A549 (cell line): Measurements from ENCODE around the gene CUX1. TPM values are rescaled to one million over a fixed set of nuclear protein-coding genes. Genes with fewer than 3 reads are reported as not detected.

Experiments used
- ATAC-seq, 2 experiments: fragments of 200-7000 bp in 1 of 2; fragments of >200 bp in 1 of 2; cut with Nextera tagmentation in 1 of 2; cut with Tn5 transposase in 1 of 2; 3 replicates each; pipeline versions ENCODE4 v1.8.0 to v1.9.1; 2018 to 2020; ENCODE audit warnings: mild to moderate bottlenecking in 1 of 2, moderate library complexity in 1 of 2
- CTCF ChIA-PET: fragments of 300-600 bp; sonication (Branson Sonifier 250); formaldehyde crosslinking; extraction: SDS; loops from one replicate; lab custom pipeline; 2021; ENCODE audit warnings: antibody characterized with exemption, inconsistent platforms; lab: Yijun Ruan, JAX
- POLR2A ChIA-PET: fragments of 350-600 bp; formaldehyde crosslinking; extraction: SDS; loops from one replicate; lab custom pipeline; 2021; ENCODE audit warnings: antibody characterized with exemption, inconsistent platforms; lab: Yijun Ruan, JAX
- DNase-seq, 2 experiments: peaks; one replicate each; pipeline versions ENCODE4 v3.0.0 to v3.0.0-alpha.2; 2011 to 2016; ENCODE audit warnings: low read depth in 1 of 2, low spot score in 1 of 2
- FAIRE-seq: peaks from 2 replicates; lab custom pipeline; 2011; peaks lifted over from hg19 to GRCh38; lab: Jason Lieb, UNC
- H3K27ac ChIP-seq, 2 experiments: fragments of >200 bp; sonication (Bioruptor Twin); formaldehyde crosslinking; 3 replicates each; pipeline ENCODE4 v1.5.1; 2016 to 2017
- H3K4me1 ChIP-seq: fragments of >200 bp; sonication (Bioruptor Twin); formaldehyde crosslinking; 3 replicates; pipeline ENCODE4 v1.6.1; 2016
- H3K4me2 ChIP-seq: fragments of >200 bp; sonication (Bioruptor Twin); formaldehyde crosslinking; 3 replicates; pipeline ENCODE4 v1.6.1; 2016
- H3K4me3 ChIP-seq: fragments of >200 bp; sonication (Bioruptor Twin); formaldehyde crosslinking; 3 replicates; pipeline ENCODE4 v1.5.1; 2016
- H3K9me3 ChIP-seq: fragments of >200 bp; sonication (Bioruptor Twin); formaldehyde crosslinking; 3 replicates; pipeline ENCODE4 v1.6.1; 2016
- CBX8 ChIP-seq: fragments of 200-600 bp; sonication (generic); IDR thresholded peaks from 2 replicates; pipeline ENCODE4 v1.6.1; 2016
- CEBPB ChIP-seq, 2 experiments: fragments of >200 bp in 1 of 2; sonication (Bioruptor Twin) in 1 of 2; formaldehyde crosslinking in 1 of 2; IDR thresholded peaks; 2 replicates each; pipeline ENCODE4 v1.6.1; 2012 to 2016
- CHD2 ChIP-seq: fragments of 150-350 bp; IDR thresholded peaks from 2 replicates; pipeline ENCODE4 v1.6.1; 2014; ENCODE audit warnings: low read length; ENCODE audit not compliant: partially characterized antibody
- CHD4 ChIP-seq: fragments of 200-600 bp; sonication (generic); IDR thresholded peaks from 2 replicates; pipeline ENCODE4 v1.6.1; 2016; ENCODE audit warnings: antibody characterized with exemption, mild to moderate bottlenecking, borderline replicate concordance
- CTCF ChIP-seq: fragments of >200 bp; sonication (Bioruptor Twin); formaldehyde crosslinking; IDR thresholded peaks from 3 replicates; pipeline ENCODE4 v1.5.1; 2016
- EP300 ChIP-seq, 2 experiments: fragments of >200 bp; sonication (Bioruptor Twin); formaldehyde crosslinking; IDR thresholded peaks; 2 replicates in 1 of 2; 3 replicates in 1 of 2; pipeline ENCODE4 v1.6.1; 2016 to 2017
- FOSL2 ChIP-seq, 2 experiments: fragments of 450-650 bp in 1 of 2; fragments of >200 bp in 1 of 2; sonication (Bioruptor Twin) in 1 of 2; formaldehyde crosslinking; IDR thresholded peaks; 2 replicates each; pipeline versions ENCODE4 v1.5.0 to v1.6.1; 2016 to 2020; ENCODE audit warnings: mild to moderate bottlenecking in 1 of 2, moderate library complexity in 1 of 2
- GATA3 ChIP-seq: IDR thresholded peaks from 2 replicates; pipeline ENCODE4 v1.6.1; 2012; ENCODE audit warnings: borderline replicate concordance
- HDAC2 ChIP-seq: fragments of 200-600 bp; sonication (generic); IDR thresholded peaks from 2 replicates; pipeline ENCODE4 v1.6.1; 2016
- HEYL ChIP-seq: fragments of 250-450 bp; sonication (Bioruptor Pico); IDR thresholded peaks from 2 replicates; pipeline ENCODE4 v1.8.0; 2021; ENCODE audit warnings: mild to moderate bottlenecking, moderate library complexity
- HMGXB4 ChIP-seq: fragments of 250-450 bp; sonication (Bioruptor Pico); IDR thresholded peaks from 2 replicates; pipeline ENCODE4 v1.5.0; 2021; ENCODE audit warnings: mild to moderate bottlenecking, moderate library complexity, borderline replicate concordance
- JUNB ChIP-seq: fragments of >200 bp; sonication (Bioruptor Twin); formaldehyde crosslinking; IDR thresholded peaks from 2 replicates; pipeline ENCODE4 v1.6.1; 2016
- MYC ChIP-seq: IDR thresholded peaks from 2 replicates; pipeline ENCODE4 v1.6.1; 2012; ENCODE audit warnings: mild to moderate bottlenecking, inconsistent platforms, low read length, improper control_type of control experiment, borderline replicate concordance
- NPAS2 ChIP-seq: fragments of 250-450 bp; sonication (Bioruptor Pico); IDR thresholded peaks from 2 replicates; pipeline ENCODE4 v1.8.0; 2022; ENCODE audit warnings: mild to moderate bottlenecking, moderate library complexity, borderline replicate concordance
- NR3C1 ChIP-seq: fragments of >200 bp; sonication (Bioruptor Twin); formaldehyde crosslinking; IDR thresholded peaks from 3 replicates; pipeline ENCODE4 v1.6.1; 2017
- POLR2A ChIP-seq: IDR thresholded peaks from 2 replicates; pipeline ENCODE4 v1.6.1; 2012; ENCODE audit warnings: mild to moderate bottlenecking, low read length
- RARB ChIP-seq: fragments of 250-450 bp; sonication (Bioruptor Pico); IDR thresholded peaks from 2 replicates; pipeline ENCODE4 v1.8.0; 2021; ENCODE audit warnings: mild to moderate bottlenecking, moderate library complexity
- RCOR1 ChIP-seq: fragments of 150-350 bp; IDR thresholded peaks from 2 replicates; pipeline ENCODE4 v1.6.1; 2014; ENCODE audit warnings: antibody characterized with exemption, low read length, low read depth
- RFX5 ChIP-seq: fragments of 450-650 bp; IDR thresholded peaks from 2 replicates; pipeline ENCODE4 v1.7.1; 2014; ENCODE audit warnings: antibody characterized with exemption, mild to moderate bottlenecking, moderate library complexity
- USF2 ChIP-seq: fragments of 450-650 bp; IDR thresholded peaks from 2 replicates; pipeline ENCODE4 v1.6.1; 2014; ENCODE audit warnings: antibody characterized with exemption
- ZNF302 ChIP-seq: fragments of 250-450 bp; sonication (Bioruptor Pico); IDR thresholded peaks from 2 replicates; pipeline ENCODE4 v1.9.0; 2021; ENCODE audit warnings: inconsistent platforms, mild to moderate bottlenecking, moderate library complexity
- WGBS: methylation state at CpG from one replicate; pipeline ENCODE4 v1.1.6; 2017; ENCODE audit errors: missing lambda C conversion rate; 5-methylcytosine and 5-hydroxymethylcytosine counted together
- polyA plus RNA-seq, 4 experiments: library from polyadenylated mRNA; depleted of rRNA in 3 of 4; stranded (reverse); fragments of >200 nt; fragmentation: RNase III in 1 of 4; extraction: RNeasy Plus Mini Kit Qiagen cat#74134 plus additional on column Dnase treatment in 1 of 4; gene quantifications; 2 replicates in 3 of 4; 3 replicates in 1 of 4; pipeline ENCODE4 v1.2.3, GENCODE V29; 2011 to 2017
- TF ChIP-seq, protein P1 (sequence below): fragments of 250-450 bp; sonication (Bioruptor Pico); IDR thresholded peaks from 2 replicates; pipeline ENCODE4 v1.5.0; 2020; ENCODE audit warnings: low read depth, mild to moderate bottlenecking, moderate library complexity
- TF ChIP-seq, protein P2 (sequence below): IDR thresholded peaks from 2 replicates; pipeline ENCODE4 v1.6.1; 2012
- TF ChIP-seq, protein P3 (sequence below): IDR thresholded peaks from 2 replicates; pipeline ENCODE4 v1.6.1; 2012; ENCODE audit warnings: low read depth, borderline replicate concordance

CUX1 gene
- polyA plus RNA-seq, 2 of the 4 experiments (the other 2 are of a cell fraction), result 32.7 to 33.4 TPM

GRCh38 chr7:101948650-101949049 is 131.2 kb downstream of the CUX1 start:
- Histone ChIP-seq H3K4me2 (no peak overlapping the region), H3K27ac (peak overlapping the region; percentile 34 to 43; a peak in 4 of 6 replicates), H3K4me1 (peaks cover 51% of the 10 kb centered on the region), H3K4me3 (no peak overlapping the region), H3K9me3 (no peaks in the 10 kb centered on the region)
- ChIA-PET POLR2A (no interaction called here), CTCF (interaction anchor here (1.5 kb wide), 1 partner anchor 36 kb away, joined by 3 read pairs; no protein-coding TSS in a partner anchor)
- no peak for FAIRE-seq
- no peak for DNase-seq
- WGBS, result 89% methylated on average over 4 of the region's 4 CpGs
- TF ChIP-seq FOSL2 (IDR thresholded peaks at IDR 0.05) (no peak), FOSL2 (CRISPR knock-in tag; IDR thresholded peaks at IDR 0.05) (no peak), NPAS2 (CRISPR knock-in tag) (no peak), NR3C1 (no peak), CHD2 (no peak), CTCF (no peak), GATA3 (no peak), HMGXB4 (CRISPR knock-in tag) (no peak), JUNB (no peak), HEYL (CRISPR knock-in tag) (no peak), ZNF302 (CRISPR knock-in tag) (no peak), CHD4 (no peak)
- TF ChIP-seq, protein P1, sequence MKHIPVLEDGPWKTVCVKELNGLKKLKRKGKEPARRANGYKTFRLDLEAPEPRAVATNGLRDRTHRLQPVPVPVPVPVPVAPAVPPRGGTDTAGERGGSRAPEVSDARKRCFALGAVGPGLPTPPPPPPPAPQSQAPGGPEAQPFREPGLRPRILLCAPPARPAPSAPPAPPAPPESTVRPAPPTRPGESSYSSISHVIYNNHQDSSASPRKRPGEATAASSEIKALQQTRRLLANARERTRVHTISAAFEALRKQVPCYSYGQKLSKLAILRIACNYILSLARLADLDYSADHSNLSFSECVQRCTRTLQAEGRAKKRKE (CRISPR knock-in tag), result no peak
- no peak for ATAC-seq

DNA sequence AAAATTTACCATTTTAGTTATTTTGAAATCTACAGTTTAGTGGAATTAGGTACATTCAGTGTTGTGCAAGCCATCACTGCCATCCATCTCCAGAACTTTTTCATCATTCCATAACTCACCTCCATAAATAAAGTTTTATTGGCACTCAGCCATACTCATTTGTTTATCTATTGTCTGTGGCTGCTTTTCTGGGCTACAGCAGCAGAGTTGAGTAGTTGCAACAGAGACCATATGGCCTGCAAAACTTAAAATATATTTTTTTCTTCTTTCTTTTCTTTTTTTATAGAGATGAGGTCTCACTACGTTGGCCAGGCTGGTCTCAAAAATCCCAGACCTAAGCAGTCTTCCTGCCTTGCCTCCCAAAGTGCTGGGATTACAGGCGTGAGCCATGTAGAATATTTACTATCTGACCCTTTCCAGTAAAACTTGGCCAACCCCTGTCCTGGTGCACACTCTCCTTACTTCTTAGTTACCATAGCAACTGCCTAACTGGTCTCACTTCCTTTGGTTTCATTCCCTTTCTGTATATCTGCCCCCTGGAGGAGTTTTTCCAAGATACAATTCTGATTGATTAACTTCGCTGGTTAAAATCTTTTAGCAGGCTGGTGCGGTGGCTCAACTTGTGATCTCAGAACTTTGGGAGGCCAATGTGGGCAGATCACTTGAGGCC is 133.2 kb downstream of the CUX1 start:
- DNase-seq (peak; percentile 54 to 61), ATAC-seq (peak; percentile 53 to 77; a peak in 5 of 6 replicates), FAIRE-seq (no peak)
- TF ChIP-seq MYC, result no peak
- TF ChIP-seq RFX5, result peak; percentile 60; the same call in 1 of the 2 replicates
- TF ChIP-seq CEBPB (IDR thresholded peaks at IDR 0.05), result peak in 1 of 2 experiments; percentile 44; a peak in 1 of 4 replicates
- POLR2A ChIA-PET, result no interaction called here
- Histone ChIP-seq H3K4me3 (no peak overlapping the region), H3K4me1 (peaks cover 35% of the 10 kb centered on the region), H3K27ac (peak overlapping the region; percentile 51 to 56; a peak in 4 of 6 replicates), H3K4me2 (peak overlapping the region; percentile 17), H3K9me3 (no peaks in the 10 kb centered on the region)
- WGBS, result 79% methylated on average over 4 of the region's 4 CpGs
- CTCF ChIA-PET, result no interaction called here

- Histone ChIP-seq H3K4me1 (peaks cover 35% of the 10 kb centered on the region), H3K4me3 (no peak overlapping the region), H3K9me3 (no peaks in the 10 kb centered on the region), H3K4me2 (no peak overlapping the region), H3K27ac (peak overlapping the region in 1 of 2 experiments; percentile 73; a peak in 4 of 6 replicates)
- WGBS, result 94% methylated on average over 6 of the region's 6 CpGs
- no peak for FAIRE-seq
- ChIA-PET POLR2A (no interaction called here), CTCF (no interaction called here)
- no peak for DNase-seq
- ATAC-seq, result no peak
- no peak for TF ChIP-seq USF2
- no peak for TF ChIP-seq HDAC2
- no peak for TF ChIP-seq POLR2A
- TF ChIP-seq CBX8, result no peak
- TF ChIP-seq CEBPB (IDR thresholded peaks at IDR 0.05), result no peak
- TF ChIP-seq, protein P2, sequence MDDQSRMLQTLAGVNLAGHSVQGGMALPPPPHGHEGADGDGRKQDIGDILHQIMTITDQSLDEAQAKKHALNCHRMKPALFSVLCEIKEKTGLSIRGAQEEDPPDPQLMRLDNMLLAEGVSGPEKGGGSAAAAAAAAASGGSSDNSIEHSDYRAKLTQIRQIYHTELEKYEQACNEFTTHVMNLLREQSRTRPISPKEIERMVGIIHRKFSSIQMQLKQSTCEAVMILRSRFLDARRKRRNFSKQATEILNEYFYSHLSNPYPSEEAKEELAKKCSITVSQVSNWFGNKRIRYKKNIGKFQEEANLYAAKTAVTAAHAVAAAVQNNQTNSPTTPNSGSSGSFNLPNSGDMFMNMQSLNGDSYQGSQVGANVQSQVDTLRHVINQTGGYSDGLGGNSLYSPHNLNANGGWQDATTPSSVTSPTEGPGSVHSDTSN, result no peak
- TF ChIP-seq RCOR1, result no peak
- no peak for TF ChIP-seq RFX5
- TF ChIP-seq CTCF, result no peak
- TF ChIP-seq MYC, result no peak
- no peak for TF ChIP-seq EP300 (IDR thresholded peaks at IDR 0.05)
- no peak for TF ChIP-seq RARB (CRISPR knock-in tag)
- TF ChIP-seq, protein P3, sequence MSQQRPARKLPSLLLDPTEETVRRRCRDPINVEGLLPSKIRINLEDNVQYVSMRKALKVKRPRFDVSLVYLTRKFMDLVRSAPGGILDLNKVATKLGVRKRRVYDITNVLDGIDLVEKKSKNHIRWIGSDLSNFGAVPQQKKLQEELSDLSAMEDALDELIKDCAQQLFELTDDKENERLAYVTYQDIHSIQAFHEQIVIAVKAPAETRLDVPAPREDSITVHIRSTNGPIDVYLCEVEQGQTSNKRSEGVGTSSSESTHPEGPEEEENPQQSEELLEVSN, result no peak
These were observed 134.3 kb downstream of the CUX1 start for GRCh38 chr7:101951757-101952156.
